ENCODE results near the gene CDC42BPB.

Gene CDC42BPB

DNA sequence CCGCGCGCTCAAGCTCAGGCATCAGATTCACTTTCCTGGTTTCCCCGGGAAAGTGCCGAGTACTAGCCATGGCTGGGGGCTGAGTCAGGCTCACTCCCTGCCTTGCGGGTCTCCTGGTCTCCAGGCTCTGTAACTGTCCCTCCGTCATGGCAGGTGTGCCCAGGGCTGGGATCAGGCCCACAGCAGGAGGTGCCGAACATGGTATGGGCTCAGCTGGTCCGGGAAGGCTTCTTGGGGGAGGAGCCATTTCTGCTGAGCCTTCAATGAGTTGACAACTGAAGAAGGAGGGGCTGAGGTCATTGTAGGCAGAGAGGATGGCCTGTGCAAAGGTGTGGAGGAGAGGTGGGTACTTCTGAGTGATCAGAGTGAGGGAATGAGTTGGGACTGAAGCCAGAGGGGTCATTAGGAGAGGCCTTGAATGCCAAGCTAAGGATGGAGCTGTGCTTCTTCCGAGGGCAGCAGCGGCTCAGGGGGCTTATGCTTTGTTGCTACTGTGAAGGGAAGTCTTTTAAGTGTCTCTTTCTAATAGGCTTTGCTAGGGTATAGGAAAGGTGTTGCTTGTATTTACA lies 37.9 kb upstream of the CDC42BPB start:
- DNase-seq (ENCODE audit: low spot score), result no peak

DNA sequence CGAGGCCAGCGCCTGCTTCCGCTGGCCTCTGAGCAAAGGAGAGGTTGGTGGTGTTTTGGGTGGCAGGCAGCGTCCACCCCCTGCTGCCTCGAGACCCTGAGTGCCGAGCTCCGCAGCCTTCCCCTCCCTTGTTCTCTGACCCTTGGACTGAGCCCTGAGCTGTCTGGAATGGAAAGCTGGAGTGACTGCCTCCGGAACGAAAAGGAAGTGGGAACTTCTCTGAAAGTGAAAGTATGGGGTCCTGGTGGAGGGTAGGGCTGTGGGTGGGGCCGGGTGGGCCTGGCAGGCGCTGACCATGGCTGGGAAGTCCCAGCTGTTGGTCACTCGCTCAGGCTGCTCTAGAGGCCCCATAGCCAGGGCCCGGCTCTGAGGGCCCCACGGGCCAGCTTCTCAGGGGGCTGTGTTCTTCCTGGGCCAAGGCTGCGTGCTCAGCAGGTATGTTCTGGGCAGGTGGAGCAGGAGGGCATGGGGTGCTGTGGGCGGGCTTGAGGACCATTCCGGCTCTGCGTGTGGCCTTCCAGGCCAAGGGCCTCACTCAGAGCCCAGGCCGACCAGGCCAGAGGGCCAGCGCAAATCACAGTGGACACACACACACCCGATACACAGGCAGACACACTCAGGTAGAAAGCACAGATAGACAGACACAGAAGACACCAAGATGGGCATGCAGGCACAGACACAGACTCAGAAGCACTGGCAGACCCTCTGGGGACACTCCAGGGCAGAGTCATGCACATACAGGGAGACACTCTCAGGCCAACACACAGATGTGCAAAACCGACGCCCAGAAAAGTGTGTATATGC lies 37.3 kb upstream of the CDC42BPB start, which contains the start of gene EXOC3L4:
TSS of gene EXOC3L4 (plus strand) at position 320 of the 804 bp plus-strand sequence. CDS start 5,495 bp downstream, outside the sequence.
- DNase-seq (ENCODE audit: low spot score), result no peak

DNA sequence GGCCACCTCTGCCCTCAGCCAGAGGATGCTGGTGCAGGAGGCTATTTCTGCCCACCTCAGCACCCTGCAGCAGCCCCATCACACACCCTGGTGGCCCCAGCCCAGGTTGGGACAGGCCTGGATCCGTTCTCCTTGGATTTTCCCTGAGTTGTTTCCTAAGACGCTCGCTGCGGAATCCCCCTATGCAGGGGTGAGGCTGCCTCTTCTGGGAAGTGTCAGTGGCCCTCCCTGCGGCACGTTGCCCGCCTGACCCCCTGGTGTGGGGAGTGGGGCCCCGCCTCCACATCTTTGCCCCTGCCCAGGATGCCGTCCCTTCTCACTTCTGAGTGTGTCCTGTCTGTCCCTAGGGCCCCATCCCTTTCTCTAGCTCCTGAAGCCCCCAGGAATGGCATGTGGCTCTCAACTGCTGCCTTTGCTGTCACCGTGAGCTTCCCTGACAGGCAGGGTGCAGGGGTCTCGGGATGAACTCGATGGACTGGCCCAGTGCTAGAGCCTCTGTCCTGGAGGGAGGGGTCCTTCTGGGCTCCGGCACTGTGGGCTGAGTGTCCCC lies 36.6 kb upstream of the CDC42BPB start:
- no peak for DNase-seq (ENCODE audit: low spot score)

DNA sequence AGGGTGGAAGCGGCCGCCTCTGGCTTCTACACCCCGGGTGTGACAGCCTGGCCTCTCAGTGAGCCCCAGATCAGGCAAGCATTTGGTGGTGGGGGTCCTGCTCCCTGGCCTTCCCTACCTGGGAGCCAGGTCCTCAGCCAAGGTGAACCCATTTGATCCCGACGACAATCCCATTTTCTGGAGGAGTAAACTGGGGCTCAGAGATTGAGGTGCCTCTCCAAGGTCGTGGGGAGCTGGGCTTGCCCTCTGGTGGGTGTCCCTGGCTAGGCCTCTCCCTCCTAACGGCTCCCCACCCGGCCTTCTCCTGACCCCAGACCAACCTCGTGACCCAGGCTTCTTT lies 34.5 kb upstream of the CDC42BPB start:
- DNase-seq (ENCODE audit: low spot score), result no peak

DNA sequence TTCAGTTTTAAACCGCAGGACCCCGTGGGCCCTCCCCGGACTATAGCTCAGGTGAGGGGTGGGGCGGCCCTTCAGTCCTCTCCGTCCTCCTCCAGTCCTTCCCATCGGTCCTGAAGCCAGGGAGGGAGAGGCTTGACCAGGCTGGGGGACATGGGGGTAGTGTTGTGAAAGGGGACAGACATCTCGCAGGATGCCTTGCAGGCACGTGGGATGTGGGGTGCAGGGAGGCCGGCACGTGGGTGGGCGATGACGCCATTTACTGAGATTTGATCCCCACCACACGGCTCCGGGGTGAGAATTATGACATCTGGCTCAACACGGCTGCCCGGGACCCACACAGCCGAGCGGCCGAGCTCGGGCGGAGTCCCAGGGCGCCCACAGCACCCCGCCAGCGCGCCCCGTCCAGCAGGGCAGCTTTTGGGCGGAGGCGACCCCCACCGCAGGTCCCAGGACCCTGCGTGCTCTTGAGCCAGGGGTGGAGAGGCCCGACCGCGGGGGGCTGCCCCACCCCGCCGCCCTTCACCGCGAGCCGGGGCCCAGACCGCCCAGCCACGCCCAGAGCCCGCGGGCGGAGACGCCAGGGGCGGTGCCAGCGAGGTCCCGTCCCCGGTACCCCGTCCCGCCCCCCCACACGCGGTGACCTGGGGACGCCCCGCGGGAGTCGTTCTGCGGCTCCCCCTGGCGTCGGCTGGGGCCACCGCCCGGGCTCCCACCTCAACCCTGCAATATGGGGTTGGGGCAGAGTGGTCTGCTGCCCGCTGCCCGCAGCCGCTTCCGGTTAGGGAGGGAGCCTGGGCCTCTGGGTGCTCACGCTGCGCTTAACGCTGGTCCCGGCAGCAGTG lies 33.9 kb upstream of the CDC42BPB start:
- peak; percentile 92 for DNase-seq (ENCODE audit: low spot score)

DNA sequence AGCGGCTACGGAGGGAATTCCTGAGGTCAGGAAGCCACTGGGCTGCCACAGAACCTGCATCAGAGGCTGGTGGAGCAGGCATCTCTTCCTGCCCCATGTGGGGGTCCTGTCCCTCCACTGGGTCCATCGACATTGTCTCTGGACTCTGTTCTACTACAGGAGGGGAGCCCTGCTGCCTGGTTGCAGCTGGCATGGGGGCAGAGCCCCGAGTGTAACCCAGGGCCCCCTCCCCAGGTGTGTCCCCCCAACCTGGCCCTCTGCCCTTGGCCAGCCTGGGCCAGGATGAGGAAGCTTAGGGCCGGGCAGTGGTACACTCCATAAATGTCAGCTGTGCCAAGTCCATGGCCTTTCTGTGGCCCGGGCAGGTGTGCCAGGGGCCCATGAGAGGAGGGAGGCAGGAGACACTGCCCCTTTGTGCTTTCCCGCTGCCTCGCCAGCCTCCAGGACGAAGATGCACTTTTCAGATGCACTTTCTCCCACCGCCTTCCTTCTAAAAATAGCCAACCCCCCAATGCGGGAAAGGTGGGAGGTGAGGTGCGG lies 33.2 kb upstream of the CDC42BPB start:
- DNase-seq (ENCODE audit: low spot score), result no peak

DNA sequence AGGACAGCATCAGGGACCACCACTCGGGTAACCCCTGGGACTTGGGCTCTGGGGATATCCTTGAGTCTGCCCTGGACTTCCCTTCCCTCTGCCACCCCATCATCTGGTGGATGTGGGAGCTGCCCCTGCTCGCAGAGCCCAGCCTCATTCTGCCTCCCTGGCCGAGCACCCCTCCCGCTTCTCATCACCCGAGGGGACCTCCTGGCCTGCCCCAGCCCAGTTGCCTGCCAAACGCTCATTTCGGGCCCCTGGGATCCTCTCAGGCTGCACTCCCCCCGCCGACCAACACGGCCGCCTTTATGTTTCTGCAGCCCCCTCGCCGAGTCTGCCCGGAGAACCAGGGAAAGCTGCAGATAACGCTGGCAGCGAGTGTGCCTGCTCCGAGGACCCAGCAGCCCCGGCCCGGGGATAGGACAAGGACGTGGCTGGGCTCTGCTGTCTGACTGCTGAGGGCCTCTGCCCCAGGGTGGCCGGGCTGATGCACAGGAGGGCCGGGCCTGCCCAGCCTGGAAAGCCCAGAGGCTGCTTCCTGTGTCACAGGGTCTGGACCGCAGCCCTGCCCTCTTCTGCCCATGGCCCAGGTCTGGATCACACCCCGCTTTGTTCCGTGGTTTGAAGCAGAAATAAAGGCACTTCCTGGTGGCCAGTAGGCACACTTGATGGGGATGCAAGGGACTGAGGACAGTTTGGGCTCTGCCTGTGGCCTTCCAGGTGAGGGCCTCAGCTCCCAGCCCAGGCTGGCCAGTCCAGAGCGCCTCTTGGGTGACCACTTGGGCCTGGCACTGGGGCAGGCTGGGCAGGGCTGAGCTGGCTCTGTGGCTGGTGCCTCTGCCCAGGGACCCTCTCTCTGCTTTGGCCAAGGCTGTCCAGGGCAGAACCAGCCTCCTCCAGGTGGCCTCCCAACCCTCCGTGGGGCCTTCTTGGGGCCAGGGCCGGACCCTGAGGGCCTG lies 32.3 kb upstream of the CDC42BPB start:
- DNase-seq (ENCODE audit: low spot score), result no peak

DNA sequence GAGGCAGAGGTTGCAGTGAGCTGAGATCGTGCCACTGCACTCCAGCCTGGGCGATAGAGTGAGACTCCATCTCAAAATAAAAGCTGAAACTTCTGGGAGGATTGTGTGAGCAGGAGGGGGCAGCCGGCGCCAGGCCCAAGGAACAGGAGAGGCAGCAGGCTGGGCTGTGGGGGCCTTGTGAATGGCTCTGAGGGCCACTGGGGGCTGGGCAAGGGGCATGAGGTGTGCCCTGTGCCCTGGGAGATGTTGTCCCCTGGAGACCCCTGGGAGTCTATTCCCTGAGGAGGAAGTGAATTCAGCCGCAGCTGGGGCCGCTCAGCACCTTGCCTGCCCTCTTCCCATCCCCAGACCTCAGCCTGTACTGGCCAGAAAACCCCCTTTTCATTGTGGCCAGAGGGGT lies 31.6 kb upstream of the CDC42BPB start:
- DNase-seq (ENCODE audit: low spot score), result no peak

DNA sequence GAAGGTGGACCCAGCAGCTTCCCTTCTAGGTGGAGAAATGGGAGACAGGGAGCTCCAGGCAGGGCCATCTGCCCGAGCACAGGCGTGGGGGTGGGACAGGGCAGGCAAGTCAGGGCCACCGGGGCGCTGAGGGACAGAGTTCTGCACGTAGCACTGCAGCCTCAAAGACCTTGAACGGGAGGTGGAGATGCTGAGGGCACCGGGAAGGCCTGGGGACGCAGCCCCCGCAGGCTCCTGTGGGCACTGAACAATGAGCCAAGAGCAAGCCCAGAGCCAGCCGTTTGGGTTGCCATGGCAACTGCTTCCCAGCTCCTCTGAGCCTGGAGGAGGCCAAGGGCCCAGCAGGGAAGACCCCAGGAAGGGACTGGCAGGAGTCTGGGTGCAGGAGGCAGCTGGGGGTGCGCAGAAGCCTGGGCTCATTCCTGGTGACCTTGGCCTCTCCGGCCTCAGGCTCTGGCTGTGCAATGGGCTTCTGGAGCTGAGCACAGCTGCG lies 30.0 kb upstream of the CDC42BPB start:
- DNase-seq (ENCODE audit: low spot score), result no peak

DNA sequence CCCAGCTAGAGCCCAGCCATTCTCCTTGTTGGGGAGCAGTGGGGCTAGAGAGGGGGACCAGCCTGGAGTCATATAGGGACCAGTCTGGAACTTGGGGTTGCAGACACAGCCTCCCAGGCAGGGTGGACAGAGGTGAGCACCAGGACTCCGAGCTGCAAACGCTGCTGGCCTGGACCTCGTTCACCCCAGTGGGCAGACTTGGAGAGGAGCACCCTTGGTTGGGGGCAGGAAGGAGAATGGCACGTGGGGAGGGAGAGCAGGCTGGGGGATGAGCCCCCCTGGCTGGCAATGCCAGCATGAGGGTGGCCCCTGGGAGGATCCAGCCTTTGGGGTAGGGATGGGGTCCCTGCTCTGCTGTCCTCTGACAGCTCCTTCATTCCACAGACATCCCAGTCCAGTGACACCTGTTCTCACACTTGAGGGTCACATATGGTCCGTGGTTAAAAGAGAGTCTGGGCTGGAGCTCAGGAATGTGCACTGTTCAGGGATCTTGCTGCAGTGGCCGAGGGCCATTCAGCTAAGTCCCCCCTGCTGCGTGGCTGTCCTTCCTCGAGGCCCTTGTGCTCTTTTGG lies 29.5 kb upstream of the CDC42BPB start:
- DNase-seq (ENCODE audit: low spot score), result no peak

DNA sequence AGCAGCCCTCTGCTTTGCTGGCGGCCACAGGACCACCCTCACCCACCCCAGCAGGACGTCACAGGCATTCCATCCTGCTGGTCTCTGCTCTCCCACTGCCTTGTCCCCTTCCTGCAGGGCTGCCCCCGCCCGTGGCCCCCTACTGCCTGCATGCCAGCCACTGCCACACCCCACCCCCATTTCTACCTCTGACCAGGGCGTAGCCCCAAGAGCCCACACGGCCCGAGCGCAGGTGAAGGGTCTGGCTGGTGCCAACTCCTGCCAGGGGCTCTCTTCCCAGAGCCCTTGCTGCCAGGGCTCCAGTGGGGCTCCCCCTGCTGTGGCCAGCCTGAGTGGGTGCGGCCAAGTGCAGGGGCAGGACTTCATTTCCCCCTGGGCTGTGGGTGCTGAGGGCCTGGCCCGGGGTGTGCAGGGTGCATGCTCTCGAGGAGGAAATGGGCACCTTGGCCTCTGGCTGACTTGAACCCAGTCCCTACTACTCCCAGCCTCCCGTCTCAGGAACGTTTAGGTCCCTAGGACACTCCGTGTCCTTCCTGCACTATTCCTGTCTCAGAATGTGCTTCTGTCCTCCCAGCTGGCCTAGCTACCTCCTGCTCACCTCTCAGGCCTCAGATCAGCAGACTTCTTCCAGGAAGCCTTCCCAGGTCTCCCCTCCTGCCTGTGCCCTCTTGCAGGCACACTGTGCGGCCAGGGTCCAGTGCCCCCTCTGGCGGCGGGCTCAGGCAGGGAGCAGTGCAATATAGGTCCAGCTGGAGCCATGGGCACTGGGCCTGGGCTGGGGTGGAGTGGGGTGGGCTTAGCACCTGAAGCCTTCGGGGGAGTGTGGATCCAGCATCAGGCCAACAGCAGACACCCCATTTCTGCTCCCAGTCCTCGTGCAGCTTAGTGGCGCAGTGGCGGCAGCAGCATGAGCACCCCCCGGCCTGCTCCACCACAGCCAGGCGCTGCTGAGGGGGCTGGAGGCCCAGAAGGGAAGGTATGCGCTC lies 28.1 kb upstream of the CDC42BPB start:
- no peak for DNase-seq (ENCODE audit: low spot score)

DNA sequence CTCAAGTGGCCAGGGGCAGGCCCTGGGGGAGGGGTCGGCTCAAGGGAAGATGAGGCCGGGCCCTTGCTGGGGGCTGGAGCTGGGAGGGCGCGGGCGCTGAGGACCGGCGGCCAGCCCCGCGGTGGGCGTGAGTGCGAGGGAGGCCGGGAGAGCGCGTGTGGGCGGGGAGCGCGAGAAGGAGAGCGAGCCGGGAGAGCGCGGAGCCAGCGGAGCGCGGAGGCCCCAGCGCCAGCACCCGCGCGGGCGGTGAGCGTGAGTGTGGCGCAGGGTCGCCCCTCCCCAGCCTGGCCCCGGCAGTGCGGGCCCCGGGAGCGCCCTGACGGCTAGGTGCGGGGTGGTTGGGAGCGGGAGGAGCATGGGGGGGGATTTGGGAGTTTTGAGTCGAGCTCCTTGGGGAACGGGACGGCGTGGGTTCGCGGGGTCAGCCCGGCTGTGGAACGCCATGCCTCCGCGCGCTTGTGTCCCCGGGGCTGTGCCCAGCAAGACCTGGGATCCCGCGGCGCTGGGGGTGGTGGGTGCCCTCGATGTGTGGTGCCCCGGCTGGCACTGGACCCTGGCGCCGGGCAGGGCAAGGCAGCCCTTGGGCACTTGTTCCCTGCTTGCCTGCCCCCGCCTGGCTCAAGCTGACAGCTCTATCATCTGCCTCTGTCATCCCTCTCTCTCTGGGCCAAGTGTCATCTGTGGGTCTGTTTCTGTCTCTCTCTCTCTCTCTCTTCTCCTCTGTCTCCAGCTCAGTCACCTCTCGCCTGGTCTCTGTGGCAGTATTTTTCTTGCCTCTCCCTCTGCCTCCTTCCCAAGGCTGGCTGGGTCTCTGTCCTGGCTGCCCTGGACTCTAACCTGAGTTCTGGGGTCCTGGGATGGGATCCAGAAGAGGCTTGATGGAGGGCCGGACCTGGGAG lies 26.9 kb upstream of the CDC42BPB start, which contains the start of gene LBHD2:
TSS of gene LBHD2 (plus strand) at position 190 of the 899 bp plus-strand sequence. CDS start 1,803 bp downstream, outside the sequence.
- DNase-seq (ENCODE audit: low spot score), result no peak

DNA sequence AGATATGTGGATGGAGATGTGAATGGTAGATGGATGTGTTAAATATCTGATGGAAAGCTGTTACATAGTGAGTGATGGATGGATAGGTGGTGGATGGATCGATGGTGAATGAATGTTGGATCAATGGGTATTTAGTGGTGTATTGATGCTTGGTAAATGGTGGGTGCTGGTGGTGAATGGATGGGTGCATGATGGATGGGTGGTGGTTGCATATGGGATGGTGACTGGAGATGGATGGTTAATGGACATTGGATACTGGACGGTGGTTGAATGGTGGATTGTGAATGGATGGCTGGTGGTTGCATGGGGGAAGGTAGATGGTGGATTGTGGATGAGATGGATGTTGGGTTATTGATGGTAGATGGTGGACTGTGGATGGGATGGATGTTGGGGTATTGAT lies 24.6 kb upstream of the CDC42BPB start:
- no peak for DNase-seq (ENCODE audit: low spot score)

DNA sequence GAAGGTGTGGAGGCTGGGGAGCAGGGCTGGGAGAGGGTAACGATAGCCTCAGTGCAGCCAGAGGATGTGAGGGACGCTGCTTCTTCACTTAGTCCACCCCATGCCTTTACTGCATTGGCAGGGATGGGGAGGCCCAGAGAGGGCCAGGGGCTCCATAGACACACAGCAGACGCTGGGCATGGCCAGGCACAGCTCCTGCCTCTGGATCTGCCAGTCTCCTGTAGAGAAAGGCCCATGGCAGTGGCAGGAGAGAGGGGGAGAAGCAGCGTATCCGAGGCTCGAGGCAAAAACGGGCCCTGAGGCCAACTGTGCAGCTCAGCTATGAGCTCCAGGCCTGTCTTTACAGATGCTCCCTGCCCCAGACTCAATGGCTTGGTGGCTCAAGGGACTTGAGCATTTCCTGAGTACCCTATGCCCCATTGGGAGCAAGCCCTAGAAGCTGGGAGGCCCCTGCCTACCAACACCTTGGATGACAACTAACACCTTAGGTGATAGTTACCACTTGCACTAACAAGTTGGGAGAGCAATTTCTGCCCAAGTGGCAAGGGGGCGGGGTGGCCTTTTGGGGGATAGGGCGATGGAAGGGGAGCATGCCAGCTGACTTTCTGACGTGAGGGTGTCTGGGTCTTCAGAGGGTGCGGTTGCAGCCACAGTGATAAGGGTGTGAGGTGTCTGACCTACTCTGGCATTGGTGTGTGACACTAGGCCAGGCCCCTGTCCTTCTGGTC lies 21.7 kb upstream of the CDC42BPB start:
- no peak for DNase-seq (ENCODE audit: low spot score)

DNA sequence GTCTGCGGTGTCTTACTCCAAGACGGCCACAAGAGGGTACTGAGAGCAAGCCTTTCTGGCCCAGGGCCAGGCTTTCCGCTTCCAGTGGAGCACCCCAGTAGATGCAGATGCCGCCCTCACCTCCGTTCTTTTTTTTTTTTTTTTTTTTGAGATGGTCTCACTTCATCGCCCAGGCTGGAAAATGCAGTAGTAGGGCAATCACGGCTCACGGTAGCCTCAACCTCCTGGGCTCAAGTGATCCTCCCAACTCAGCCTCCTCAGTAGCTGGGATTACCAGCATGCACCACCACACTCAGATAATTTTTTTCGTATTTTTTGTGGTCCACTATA lies 21.0 kb upstream of the CDC42BPB start:
- peak; percentile 86 for DNase-seq (ENCODE audit: low spot score)

DNA sequence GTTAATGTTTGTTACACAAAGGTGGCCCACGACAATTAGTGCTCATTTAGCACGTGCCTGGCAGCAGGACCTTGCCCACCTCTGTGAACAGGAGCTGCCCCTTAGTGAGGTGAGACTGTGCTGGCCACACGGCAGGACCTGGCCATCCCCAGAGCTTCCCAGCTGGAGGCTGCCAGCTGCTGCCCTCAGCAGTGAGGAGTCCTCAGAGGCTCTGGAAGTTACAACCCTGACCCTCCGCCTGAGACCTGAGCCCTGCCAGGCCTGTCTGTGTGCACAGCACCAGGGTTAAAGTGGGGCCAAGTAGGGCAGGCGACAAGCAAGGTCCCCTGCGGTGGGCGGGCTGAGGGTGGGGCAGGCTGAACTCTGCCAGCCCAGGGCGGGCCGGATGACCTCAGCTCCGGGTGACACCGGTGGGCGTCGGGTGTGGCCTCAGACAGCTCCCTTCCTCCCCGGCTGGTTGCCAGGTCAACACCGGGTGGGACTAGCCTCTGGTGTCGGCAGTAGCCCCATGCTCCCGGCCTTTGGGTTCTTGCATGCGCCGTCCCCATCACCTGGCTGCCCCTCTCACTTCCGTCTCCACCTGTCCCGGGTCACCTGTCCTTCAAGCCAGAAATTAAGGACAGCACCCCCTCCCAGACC lies 17.5 kb upstream of the CDC42BPB start:
- no peak for DNase-seq (ENCODE audit: low spot score)
